ENCODE measurements around the gene KCNF1. TPM values are rescaled to one million over a fixed set of nuclear protein-coding genes. Genes with fewer than 3 reads are reported as not detected.

KCNF1 gene
- total RNA-seq, 2 donors from 2014 or later: 5.2 to 17.0 TPM

GRCh38 chr2:10877651-10878111 is 34.1 kb upstream of the KCNF1 start:
- DNase-seq: peak; percentile 47
- Mint-ChIP-seq H3K36me3 (ENCODE audit: low read depth) (no peaks in the 10 kb centered on the region), H3K4me1 (peaks cover 43% of the 10 kb centered on the region), H3K27me3 (ENCODE audit: insufficient read depth) (no peaks in the 10 kb centered on the region), H3K9me3 (peaks cover 7% of the 10 kb centered on the region), H3K4me3 (no peak overlapping the region), H3K27ac (no peak overlapping the region)
- Histone ChIP-seq H3K4me1 (ENCODE audit: control insufficient read depth, insufficient read depth, low read length) (peaks cover 12% of the 10 kb centered on the region), H3K4me3 (ENCODE audit: low read length) (no peak overlapping the region), H3K36me3 (ENCODE audit: control insufficient read depth, insufficient read depth, low read length) (no peaks in the 10 kb centered on the region), H3K27ac (ENCODE audit: low read depth, low read length) (no peak overlapping the region), H3K9me3 (ENCODE audit: control insufficient read depth, low read length) (peaks cover 5% of the 10 kb centered on the region), H3K27me3 (ENCODE audit: control insufficient read depth, insufficient read depth, low read length, poor library complexity, severe bottlenecking) (no peaks in the 10 kb centered on the region), H3K9ac (ENCODE audit: extremely low read depth, low read length, poor library complexity, severe bottlenecking) (no peak overlapping the region)
- WGBS, 2 experiments (ENCODE audit: insufficient coverage in 1 of 2, insufficient read length in 1 of 2): 73 to 82% methylated on average over 6 to 11 of the region's 11 CpGs
- TF ChIP-seq CTCF (conservative IDR thresholded peaks at IDR 0.05): no peak

GRCh38 chr2:10878268-10878915 is 33.3 kb upstream of the KCNF1 start:
- no peak overlapping the region for H3K9ac ChIP-seq (ENCODE audit: extremely low read depth, low read length, poor library complexity, severe bottlenecking)

GRCh38 chr2:10879159-10879558 is 32.6 kb upstream of the KCNF1 start:
- WGBS, 2 experiments (ENCODE audit: insufficient coverage in 1 of 2, insufficient read length in 1 of 2): 73 to 83% methylated on average over 8 to 9 of the region's 9 CpGs
- Histone ChIP-seq H3K9me3 (ENCODE audit: control insufficient read depth, low read length) (no peaks in the 10 kb centered on the region), H3K36me3 (ENCODE audit: control insufficient read depth, insufficient read depth, low read length) (no peaks in the 10 kb centered on the region), H3K27ac (ENCODE audit: low read depth, low read length) (no peak overlapping the region), H3K4me3 (ENCODE audit: low read length) (no peak overlapping the region), H3K27me3 (ENCODE audit: control insufficient read depth, insufficient read depth, low read length, poor library complexity, severe bottlenecking) (no peaks in the 10 kb centered on the region), H3K9ac (ENCODE audit: extremely low read depth, low read length, poor library complexity, severe bottlenecking) (no peak overlapping the region), H3K4me1 (ENCODE audit: control insufficient read depth, insufficient read depth, low read length) (peaks cover 24% of the 10 kb centered on the region)
- no peak overlapping the region for H3K4me3 Mint-ChIP-seq
- H3K27ac Mint-ChIP-seq: no peak overlapping the region
- peaks cover 4% of the 10 kb centered on the region for H3K9me3 Mint-ChIP-seq
- peak; percentile 32 for DNase-seq
- no peaks in the 10 kb centered on the region for H3K27me3 Mint-ChIP-seq (ENCODE audit: insufficient read depth)
- no peaks in the 10 kb centered on the region for H3K36me3 Mint-ChIP-seq (ENCODE audit: low read depth)
- TF ChIP-seq CTCF (conservative IDR thresholded peaks at IDR 0.05): no peak
- H3K4me1 Mint-ChIP-seq: peaks cover 45% of the 10 kb centered on the region

More at GRCh38 chr2:10878268-10878915, 33.3 kb upstream of the KCNF1 start:
- H3K36me3 ChIP-seq (ENCODE audit: control insufficient read depth, insufficient read depth, low read length): no peaks in the 10 kb centered on the region
- H3K27ac ChIP-seq (ENCODE audit: low read depth, low read length): no peak overlapping the region
- H3K27me3 ChIP-seq (ENCODE audit: control insufficient read depth, insufficient read depth, low read length, poor library complexity, severe bottlenecking): no peaks in the 10 kb centered on the region
- Mint-ChIP-seq H3K9me3 (peaks cover 4% of the 10 kb centered on the region), H3K4me1 (peaks cover 43% of the 10 kb centered on the region), H3K4me3 (no peak overlapping the region), H3K27me3 (ENCODE audit: insufficient read depth) (no peaks in the 10 kb centered on the region), H3K36me3 (ENCODE audit: low read depth) (no peaks in the 10 kb centered on the region), H3K27ac (no peak overlapping the region)
- H3K9me3 ChIP-seq (ENCODE audit: control insufficient read depth, low read length): no peaks in the 10 kb centered on the region
- peak; percentile 35 for DNase-seq
- 87 to 94% methylated on average over 5 to 12 of the region's 12 CpGs for WGBS, 2 experiments (ENCODE audit: insufficient coverage in 1 of 2, insufficient read length in 1 of 2)
- H3K4me1 ChIP-seq (ENCODE audit: control insufficient read depth, insufficient read depth, low read length): peaks cover 18% of the 10 kb centered on the region
- TF ChIP-seq CTCF (conservative IDR thresholded peaks at IDR 0.05): no peak
- H3K4me3 ChIP-seq (ENCODE audit: low read length): no peak overlapping the region

All from endodermal cell (in vitro differentiated cells).